Caco-2 (cell line): ENCODE measurements around the gene CCDC91. TPM values are rescaled to one million over a fixed set of nuclear protein-coding genes. Genes with fewer than 3 reads are reported as not detected.
"Not testable (repeated sequence)": the region's sequence is repeated elsewhere in the genome, so short reads cannot be mapped to it uniquely, and the experiment has no call there.

Experiments used
- BruUV-seq: library from RNA; stranded (reverse); fragments of 400-500 nt; replicated peaks from 2 replicates; lab custom pipeline; 2021; lab: Mats Ljungman, UMichigan
- CTCF ChIA-PET: fragments of 300-600 bp; sonication (Branson Sonifier 250); formaldehyde crosslinking; loops from one replicate; lab custom pipeline; 2022; ENCODE audit warnings: antibody characterized with exemption; lab: Charles Lee
- POLR2A ChIA-PET: fragments of 300-600 bp; sonication (Branson Sonifier 250); formaldehyde crosslinking; loops from one replicate; lab custom pipeline; 2022; ENCODE audit warnings: antibody characterized with exemption; lab: Charles Lee
- DNase-seq, 2 experiments: peaks; one replicate each; pipeline versions ENCODE4 v3.0.0 to v3.0.0-alpha.2; 2020 to 2022
- H3K27me3 ChIP-seq: replicated peaks from 2 replicates; pipeline ENCODE4 v1.6.0; 2011; ENCODE audit warnings: low read length; ENCODE audit not compliant: control insufficient read depth, insufficient read depth
- H3K36me3 ChIP-seq: 2 replicates; pipeline ENCODE4 v1.5.1; 2011; ENCODE audit warnings: low read length; ENCODE audit not compliant: control insufficient read depth, insufficient read depth
- H3K4me1 ChIP-seq: fragments of 250-450 bp; sonication (Bioruptor Pico); 2 replicates; pipeline ENCODE4 v1.5.1; 2020; ENCODE audit warnings: mild to moderate bottlenecking
- H3K4me3 ChIP-seq: 2 replicates; pipeline ENCODE4 v1.5.1; 2011; ENCODE audit warnings: low read depth, mild to moderate bottlenecking, control low read depth, low read length
- H3K9me3 ChIP-seq: fragments of 250-450 bp; sonication (Bioruptor Pico); 2 replicates; pipeline ENCODE4 v1.5.1; 2020; ENCODE audit warnings: mild to moderate bottlenecking, moderate library complexity
- H3K27ac Mint-ChIP-seq: one replicate; pipeline ENCODE4 v1.8.0; 2022; ENCODE audit warnings: mixed read lengths; ENCODE audit not compliant: unreplicated experiment
- H3K27me3 Mint-ChIP-seq: one replicate; pipeline ENCODE4 v1.8.0; 2022; ENCODE audit warnings: mixed read lengths; ENCODE audit not compliant: insufficient read depth, unreplicated experiment
- H3K36me3 Mint-ChIP-seq: one replicate; pipeline ENCODE4 v1.8.0; 2022; ENCODE audit warnings: mild to moderate bottlenecking, mixed read lengths; ENCODE audit not compliant: insufficient read depth, unreplicated experiment
- H3K4me1 Mint-ChIP-seq: one replicate; pipeline ENCODE4 v1.8.0; 2022; ENCODE audit warnings: low read depth, mixed read lengths; ENCODE audit not compliant: unreplicated experiment
- H3K4me3 Mint-ChIP-seq: one replicate; pipeline ENCODE4 v1.8.0; 2022; ENCODE audit warnings: mild to moderate bottlenecking, moderate library complexity, mixed read lengths; ENCODE audit not compliant: unreplicated experiment
- H3K9me3 Mint-ChIP-seq: one replicate; pipeline ENCODE4 v1.8.0; 2022; ENCODE audit warnings: mixed read lengths; ENCODE audit not compliant: unreplicated experiment
- CTCF ChIP-seq, 2 experiments: fragments of 200-600 bp in 1 of 2; IDR thresholded peaks; 1 replicate in 1 of 2; 2 replicates in 1 of 2; pipeline versions ENCODE4 v1.5.1 to v1.8.0; 2011 to 2022; ENCODE audit warnings: antibody characterized with exemption in 1 of 2, control low read depth in 1 of 2, inconsistent platforms in 1 of 2, low read depth in 1 of 2, low read length in 1 of 2, mild to moderate bottlenecking in 1 of 2, moderate library complexity in 1 of 2; ENCODE audit not compliant: insufficient read depth in 1 of 2, severe bottlenecking in 1 of 2, unreplicated experiment in 1 of 2
- intact Hi-C: fragments of 100-400 bp; cut with micrococcal nuclease; formaldehyde crosslinking; loops from one replicate; pipeline ENCODE4 v1.10.0; 2022; ENCODE audit not compliant: unreplicated experiment
- total RNA-seq: library from RNA; stranded (reverse); gene quantifications from 2 replicates; pipeline ENCODE4 v1.2.3, GENCODE V29; 2022

CCDC91 gene
- total RNA-seq, 1 experiment from 2014 or later: 21.6 TPM

GRCh38 chr12:28460420-28461130, 270.3 kb downstream of the CCDC91 start:
- Histone ChIP-seq H3K27me3 (no peaks in the 10 kb centered on the region), H3K9me3 (no peaks in the 10 kb centered on the region), H3K4me1 (no peaks in the 10 kb centered on the region), H3K4me3 (no peak overlapping the region), H3K36me3 (no peaks in the 10 kb centered on the region)
- Mint-ChIP-seq H3K9me3 (no peaks in the 10 kb centered on the region), H3K4me3 (no peak overlapping the region), H3K27me3 (no peaks in the 10 kb centered on the region), H3K4me1 (peaks cover 7% of the 10 kb centered on the region), H3K36me3 (no peaks in the 10 kb centered on the region), H3K27ac (no peak overlapping the region)
- BruUV-seq: no TSS peak
- CTCF ChIA-PET: no interaction called here
- DNase-seq: no peak
- intact Hi-C loops: no loop called here
- POLR2A ChIA-PET: no interaction called here
- TF ChIP-seq CTCF (IDR thresholded peaks at IDR 0.05; ENCODE audit: insufficient read depth in 1 of 2, low read depth in 1 of 2, low read length in 1 of 2, severe bottlenecking in 1 of 2, unreplicated experiment in 1 of 2): no peak

- ChIA-PET CTCF (no interaction called here), POLR2A (no interaction called here)
- 0 out of 2 replicates have a peak, but pooled peaks cover 2% of the 10 kb centered on the region for H3K9me3 ChIP-seq
- intact Hi-C loops: loop anchor here (1.0 kb wide), 1 partner anchor 409 kb away; no protein-coding TSS in a partner anchor
- no peak overlapping the region for H3K4me3 ChIP-seq
- no peaks in the 10 kb centered on the region for H3K4me1 ChIP-seq
- DNase-seq: no peak
- Mint-ChIP-seq H3K4me3 (no peak overlapping the region), H3K36me3 (no peaks in the 10 kb centered on the region), H3K27me3 (no peaks in the 10 kb centered on the region), H3K4me1 (peaks cover 7% of the 10 kb centered on the region), H3K27ac (no peak overlapping the region), H3K9me3 (no peaks in the 10 kb centered on the region)
- H3K27me3 ChIP-seq: no peaks in the 10 kb centered on the region
- BruUV-seq: no TSS peak
- TF ChIP-seq CTCF (IDR thresholded peaks at IDR 0.05; ENCODE audit: insufficient read depth in 1 of 2, low read depth in 1 of 2, low read length in 1 of 2, severe bottlenecking in 1 of 2, unreplicated experiment in 1 of 2): no peak
- no peaks in the 10 kb centered on the region for H3K36me3 ChIP-seq
Measured at GRCh38 chr12:28463396-28463795, 273.1 kb downstream of the CCDC91 start.

- H3K4me3 Mint-ChIP-seq, H3K27ac Mint-ChIP-seq, H3K4me1 ChIP-seq, POLR2A ChIA-PET, CTCF ChIA-PET, intact Hi-C loops, H3K4me3 ChIP-seq, H3K4me1 Mint-ChIP-seq, DNase-seq, H3K9me3 Mint-ChIP-seq, BruUV-seq, H3K36me3 ChIP-seq, H3K9me3 ChIP-seq, H3K27me3 Mint-ChIP-seq, H3K27me3 ChIP-seq, H3K36me3 Mint-ChIP-seq: not testable (repeated sequence)
Measured at GRCh38 chr12:28471762-28472161, 281.5 kb downstream of the CCDC91 start.

- H3K4me3 Mint-ChIP-seq, H3K36me3 ChIP-seq, H3K4me1 Mint-ChIP-seq, POLR2A ChIA-PET, H3K36me3 Mint-ChIP-seq, H3K4me1 ChIP-seq, BruUV-seq, CTCF ChIA-PET, H3K27me3 Mint-ChIP-seq, DNase-seq, H3K9me3 ChIP-seq, H3K27me3 ChIP-seq, H3K27ac Mint-ChIP-seq, H3K9me3 Mint-ChIP-seq, intact Hi-C loops, H3K4me3 ChIP-seq: not testable (repeated sequence)
Measured at GRCh38 chr12:28476206-28476605, 285.9 kb downstream of the CCDC91 start.

GRCh38 chr12:28479097-28479496, 288.8 kb downstream of the CCDC91 start:
- H3K27me3 ChIP-seq, H3K27ac Mint-ChIP-seq, CTCF ChIA-PET, H3K9me3 Mint-ChIP-seq, H3K36me3 Mint-ChIP-seq, H3K36me3 ChIP-seq, H3K4me3 ChIP-seq, H3K4me1 Mint-ChIP-seq, H3K4me1 ChIP-seq, H3K9me3 ChIP-seq, DNase-seq, intact Hi-C loops, H3K4me3 Mint-ChIP-seq, POLR2A ChIA-PET, H3K27me3 Mint-ChIP-seq, BruUV-seq: not testable (repeated sequence)
